Cardiac fibroblast (primary cell): Measurements from ENCODE around the gene MAPKAPK3.
A peak's percentile ranks its signal among the peaks of the same experiment; 100 is the strongest.

Source experiments
- DNase-seq, 2 donors: peaks; one replicate each; pipeline versions ENCODE4 v3.0.0 to v3.0.0-alpha.2; 2010; ENCODE audit warnings: low read depth in 2 of 2
- H3K4me3 ChIP-seq, 2 donors: replicated peaks in 1 of 2; 1 replicate in 1 of 2; 2 replicates in 1 of 2; pipeline ENCODE4 v1.5.1; 2011; ENCODE audit warnings: low read depth in 2 of 2, low read length in 2 of 2, mild to moderate bottlenecking in 2 of 2, moderate library complexity in 1 of 2
- CTCF ChIP-seq: IDR thresholded peaks from one replicate; pipeline ENCODE4 v1.5.1; 2011; ENCODE audit warnings: low read depth, mild to moderate bottlenecking, low read length, inconsistent platforms

Gene MAPKAPK3

GRCh38 chr3:50612234-50612882, 4.6 kb upstream of the MAPKAPK3 start:
- TF ChIP-seq CTCF: no peak
- peak overlapping the region; percentile 47 to 60 for H3K4me3 ChIP-seq
- DNase-seq: peak in 1 of 2 donors; percentile 36

GRCh38 chr3:50612970-50613846, 3.7 kb upstream of the MAPKAPK3 start:
- DNase-seq: no peak
- TF ChIP-seq CTCF: no peak
- no peak overlapping the region for H3K4me3 ChIP-seq

GRCh38 chr3:50615190-50615589, 1.8 kb upstream of the MAPKAPK3 start:
- no peak for TF ChIP-seq CTCF
- no peak for DNase-seq
- no peak overlapping the region for H3K4me3 ChIP-seq

- peak; percentile 87 to 88 for DNase-seq
- H3K4me3 ChIP-seq: peak overlapping the region; percentile 81 to 87
- TF ChIP-seq CTCF: peak; percentile 100
Measured at GRCh38 chr3:50616003-50616769, 765 bp upstream of the MAPKAPK3 start.

- no peak for TF ChIP-seq CTCF
- DNase-seq: peak; percentile 87 to 92
- peak overlapping the region; percentile 81 to 87 for H3K4me3 ChIP-seq
Measured at GRCh38 chr3:50616770-50617095, 218 bp upstream of the MAPKAPK3 start.

- H3K4me3 ChIP-seq: peak overlapping the region; percentile 81 to 87
- TF ChIP-seq CTCF: no peak
- DNase-seq: no peak
Measured at GRCh38 chr3:50617911-50618481, 1.0 kb downstream of the MAPKAPK3 start.
